HL-60 (cell line): ENCODE data around the gene CHI3L1.

Experiments used
- DNase-seq, 2 experiments: peaks; one replicate each; pipeline ENCODE4 v3.0.0-alpha.2; 2010 to 2020; ENCODE audit warnings: low read depth in 1 of 2, low spot score in 1 of 2
- H3K27ac ChIP-seq: fragments of 250-450 bp; sonication (Bioruptor Pico); replicated peaks from 2 replicates; pipeline ENCODE4 v1.5.1; 2020; ENCODE audit warnings: mild to moderate bottlenecking, moderate library complexity
- H3K27me3 ChIP-seq: fragments of 250-450 bp; sonication (Bioruptor Pico); 2 replicates; pipeline ENCODE4 v1.5.1; 2021; ENCODE audit warnings: mild to moderate bottlenecking, moderate library complexity; ENCODE audit not compliant: insufficient read depth, poor library complexity, severe bottlenecking
- H3K4me3 ChIP-seq: replicated peaks from 2 replicates; pipeline ENCODE4 v1.5.1; 2011; ENCODE audit warnings: mild to moderate bottlenecking, control low read depth, low read length; ENCODE audit not compliant: insufficient read depth
- GABPA ChIP-seq: IDR thresholded peaks from 2 replicates; pipeline ENCODE4 v1.6.1; 2012; ENCODE audit warnings: low read depth
- POLR2AphosphoS5 ChIP-seq: IDR thresholded peaks from 2 replicates; pipeline ENCODE4 v1.6.1; 2012; ENCODE audit warnings: low read depth
- SPI1 ChIP-seq: IDR thresholded peaks from 2 replicates; pipeline ENCODE4 v1.6.1; 2012; ENCODE audit warnings: low read depth, mild to moderate bottlenecking, borderline replicate concordance
- TF ChIP-seq, protein P1 (sequence below): IDR thresholded peaks from one replicate; pipeline ENCODE4 v1.5.1; 2011; ENCODE audit warnings: low read length, control low read depth, inconsistent platforms; ENCODE audit not compliant: insufficient read depth
- TF ChIP-seq, protein P2 (sequence below): IDR thresholded peaks from 2 replicates; pipeline ENCODE4 v1.6.1; 2012; ENCODE audit warnings: low read depth; ENCODE audit not compliant: insufficient replicate concordance

The CHI3L1 gene

DNA sequence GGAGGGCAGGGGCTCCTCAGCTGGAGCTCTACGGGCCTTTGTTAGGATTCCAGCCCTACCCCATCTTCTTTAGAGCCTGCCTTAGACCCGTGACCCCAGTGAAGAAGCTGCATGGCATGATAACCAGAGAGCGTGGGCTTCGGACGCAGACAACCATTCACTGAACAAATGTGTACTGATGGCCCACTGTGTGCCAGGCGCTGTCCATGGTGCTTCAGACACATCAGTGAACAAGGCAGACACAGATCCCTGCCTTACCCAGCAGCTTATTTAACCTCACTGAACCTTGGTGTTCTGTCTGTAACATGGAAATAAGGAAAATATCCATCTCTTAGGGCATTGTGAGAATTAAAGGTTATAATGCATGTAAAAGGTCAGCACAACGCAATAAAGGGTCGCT, 33.4 kb upstream of the CHI3L1 start:
- no peak for TF ChIP-seq GABPA
- no peak for TF ChIP-seq POLR2AphosphoS5
- TF ChIP-seq, protein P1, sequence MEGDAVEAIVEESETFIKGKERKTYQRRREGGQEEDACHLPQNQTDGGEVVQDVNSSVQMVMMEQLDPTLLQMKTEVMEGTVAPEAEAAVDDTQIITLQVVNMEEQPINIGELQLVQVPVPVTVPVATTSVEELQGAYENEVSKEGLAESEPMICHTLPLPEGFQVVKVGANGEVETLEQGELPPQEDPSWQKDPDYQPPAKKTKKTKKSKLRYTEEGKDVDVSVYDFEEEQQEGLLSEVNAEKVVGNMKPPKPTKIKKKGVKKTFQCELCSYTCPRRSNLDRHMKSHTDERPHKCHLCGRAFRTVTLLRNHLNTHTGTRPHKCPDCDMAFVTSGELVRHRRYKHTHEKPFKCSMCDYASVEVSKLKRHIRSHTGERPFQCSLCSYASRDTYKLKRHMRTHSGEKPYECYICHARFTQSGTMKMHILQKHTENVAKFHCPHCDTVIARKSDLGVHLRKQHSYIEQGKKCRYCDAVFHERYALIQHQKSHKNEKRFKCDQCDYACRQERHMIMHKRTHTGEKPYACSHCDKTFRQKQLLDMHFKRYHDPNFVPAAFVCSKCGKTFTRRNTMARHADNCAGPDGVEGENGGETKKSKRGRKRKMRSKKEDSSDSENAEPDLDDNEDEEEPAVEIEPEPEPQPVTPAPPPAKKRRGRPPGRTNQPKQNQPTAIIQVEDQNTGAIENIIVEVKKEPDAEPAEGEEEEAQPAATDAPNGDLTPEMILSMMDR = no peak
- TF ChIP-seq, protein P2, sequence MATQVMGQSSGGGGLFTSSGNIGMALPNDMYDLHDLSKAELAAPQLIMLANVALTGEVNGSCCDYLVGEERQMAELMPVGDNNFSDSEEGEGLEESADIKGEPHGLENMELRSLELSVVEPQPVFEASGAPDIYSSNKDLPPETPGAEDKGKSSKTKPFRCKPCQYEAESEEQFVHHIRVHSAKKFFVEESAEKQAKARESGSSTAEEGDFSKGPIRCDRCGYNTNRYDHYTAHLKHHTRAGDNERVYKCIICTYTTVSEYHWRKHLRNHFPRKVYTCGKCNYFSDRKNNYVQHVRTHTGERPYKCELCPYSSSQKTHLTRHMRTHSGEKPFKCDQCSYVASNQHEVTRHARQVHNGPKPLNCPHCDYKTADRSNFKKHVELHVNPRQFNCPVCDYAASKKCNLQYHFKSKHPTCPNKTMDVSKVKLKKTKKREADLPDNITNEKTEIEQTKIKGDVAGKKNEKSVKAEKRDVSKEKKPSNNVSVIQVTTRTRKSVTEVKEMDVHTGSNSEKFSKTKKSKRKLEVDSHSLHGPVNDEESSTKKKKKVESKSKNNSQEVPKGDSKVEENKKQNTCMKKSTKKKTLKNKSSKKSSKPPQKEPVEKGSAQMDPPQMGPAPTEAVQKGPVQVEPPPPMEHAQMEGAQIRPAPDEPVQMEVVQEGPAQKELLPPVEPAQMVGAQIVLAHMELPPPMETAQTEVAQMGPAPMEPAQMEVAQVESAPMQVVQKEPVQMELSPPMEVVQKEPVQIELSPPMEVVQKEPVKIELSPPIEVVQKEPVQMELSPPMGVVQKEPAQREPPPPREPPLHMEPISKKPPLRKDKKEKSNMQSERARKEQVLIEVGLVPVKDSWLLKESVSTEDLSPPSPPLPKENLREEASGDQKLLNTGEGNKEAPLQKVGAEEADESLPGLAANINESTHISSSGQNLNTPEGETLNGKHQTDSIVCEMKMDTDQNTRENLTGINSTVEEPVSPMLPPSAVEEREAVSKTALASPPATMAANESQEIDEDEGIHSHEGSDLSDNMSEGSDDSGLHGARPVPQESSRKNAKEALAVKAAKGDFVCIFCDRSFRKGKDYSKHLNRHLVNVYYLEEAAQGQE = peak; percentile 93
- no peak for TF ChIP-seq SPI1
- no peak for DNase-seq
- no peak overlapping the region for H3K4me3 ChIP-seq
- H3K27me3 ChIP-seq = no peaks in the 10 kb centered on the region
- no peak overlapping the region for H3K27ac ChIP-seq

DNA sequence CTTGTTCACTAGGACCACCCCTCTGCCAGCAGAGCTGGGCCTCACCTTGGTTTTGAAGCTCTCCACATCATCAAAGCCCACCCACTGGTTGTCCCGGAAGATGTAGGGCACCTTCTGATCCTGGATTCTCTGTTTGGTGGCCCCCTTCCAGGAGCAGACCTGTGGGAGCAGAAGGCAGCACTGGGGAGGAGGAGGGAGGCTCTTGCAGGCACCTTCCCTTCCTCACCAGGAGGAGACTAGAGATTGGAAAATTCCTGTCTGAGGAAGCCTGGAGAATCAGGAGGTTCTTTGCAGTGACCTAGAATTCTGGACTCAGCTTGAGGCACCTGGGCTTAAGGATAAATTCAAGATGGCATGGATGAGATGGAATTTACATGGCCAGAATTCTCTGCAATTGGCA, 32.7 kb upstream of the CHI3L1 start:
- DNase-seq = no peak
- TF ChIP-seq GABPA (no peak), POLR2AphosphoS5 (no peak), SPI1 (no peak)
- TF ChIP-seq, protein P2 = no peak
- TF ChIP-seq, protein P1 = no peak
- H3K27ac ChIP-seq = no peak overlapping the region
- no peak overlapping the region for H3K4me3 ChIP-seq
- no peaks in the 10 kb centered on the region for H3K27me3 ChIP-seq

DNA sequence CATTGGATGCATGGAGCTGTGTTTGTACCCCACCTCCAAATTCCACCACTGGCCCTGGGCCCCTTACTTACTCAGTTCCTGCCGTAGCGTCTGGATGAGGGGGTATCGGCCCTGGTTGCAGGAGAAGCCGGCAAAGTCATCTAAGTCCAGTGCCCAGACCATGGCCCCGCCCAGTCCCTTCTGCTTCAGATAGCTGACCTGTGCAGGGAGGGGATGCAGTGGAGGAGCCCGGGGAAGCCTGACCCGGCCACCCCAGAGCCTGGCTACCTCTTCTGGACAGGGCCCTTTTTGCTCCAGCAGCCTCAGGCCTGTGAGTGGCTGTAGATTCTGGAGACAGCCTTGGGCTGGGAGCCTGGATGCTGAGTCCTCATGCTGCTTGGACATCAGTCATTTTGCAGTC, 31.2 kb upstream of the CHI3L1 start:
- TF ChIP-seq SPI1 = no peak
- TF ChIP-seq, protein P2 = no peak
- TF ChIP-seq GABPA = no peak
- no peak for TF ChIP-seq POLR2AphosphoS5
- TF ChIP-seq, protein P1 = no peak
- no peak overlapping the region for H3K4me3 ChIP-seq
- no peaks in the 10 kb centered on the region for H3K27me3 ChIP-seq
- no peak for DNase-seq
- H3K27ac ChIP-seq = 0 out of 2 replicates have a peak overlapping the region, but pooled peaks have one; percentile 12
